ENCODE measurements around the gene CFAP46. TPM values are rescaled to one million over a fixed set of nuclear protein-coding genes. Genes with fewer than 3 reads are reported as not detected.

CFAP46 gene
- total RNA-seq, 1 experiment from 2014 or later: 1.6 TPM

DNA sequence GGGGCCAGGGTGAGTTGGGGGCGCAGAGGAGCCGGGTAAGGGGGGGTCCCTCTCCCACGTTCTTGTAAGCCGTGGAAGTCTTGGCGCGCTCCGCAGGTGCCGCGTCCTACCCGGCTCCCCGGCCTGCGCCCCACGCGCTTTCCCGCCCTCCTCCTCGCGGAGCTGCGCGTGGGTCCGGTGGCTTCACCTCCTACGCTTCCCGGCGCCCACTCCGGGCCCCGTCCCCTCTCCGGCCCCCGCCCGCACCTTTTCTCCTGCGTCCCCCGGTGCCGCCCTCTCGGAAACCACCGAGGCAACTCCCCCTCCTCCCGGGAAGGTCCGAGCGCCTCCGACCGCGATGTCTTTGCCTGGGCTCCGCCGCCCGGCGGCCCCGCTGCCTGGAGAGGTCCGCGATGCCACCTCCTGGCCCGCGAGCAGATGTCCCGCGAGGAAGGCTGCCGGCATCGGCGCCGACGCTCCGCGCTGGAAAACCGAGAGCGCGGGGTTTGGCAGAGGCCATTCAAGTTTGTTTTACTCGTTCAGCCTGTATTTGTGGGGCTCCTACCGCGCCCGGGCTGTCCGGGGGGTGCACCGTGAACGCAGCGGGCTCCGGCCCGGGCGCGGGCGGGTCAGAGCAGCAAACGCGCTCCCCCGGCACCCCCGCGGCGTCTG, 154.1 kb downstream of the CFAP46 start:
- Histone ChIP-seq H3K27ac (ENCODE audit: low read length) (no peak overlapping the region), H3K36me3 (ENCODE audit: control insufficient read depth, insufficient read depth, low read length) (no peaks in the 10 kb centered on the region), H3K4me1 (ENCODE audit: control insufficient read depth, insufficient read depth, low read length) (peaks cover 7% of the 10 kb centered on the region; the same call in 1 of the 2 replicates), H3K4me3 (ENCODE audit: low read depth in 2 of 2, low read length in 2 of 2) (peak overlapping the region; percentile 34 to 48), H3K9me3 (ENCODE audit: control insufficient read depth, insufficient read depth, low read depth, low read length) (no peaks in the 10 kb centered on the region), H3K27me3 (ENCODE audit: control insufficient read depth, insufficient read depth, low read length) (no peaks in the 10 kb centered on the region; the same call in 1 of the 2 replicates)
- ATAC-seq: peak; percentile 66
- ChIA-PET CTCF (no interaction called here), POLR2A (no interaction called here)
- TF ChIP-seq TCF7L2 (IDR thresholded peaks at IDR 0.05; ENCODE audit: low read depth, low read length) (no peak), SIN3A (IDR thresholded peaks at IDR 0.05; ENCODE audit: borderline replicate concordance, insufficient read depth, low read depth, low read length) (no peak), POLR2AphosphoS5 (IDR thresholded peaks at IDR 0.05; ENCODE audit: low read depth, low read length) (no peak), REST (IDR thresholded peaks at IDR 0.05; ENCODE audit: insufficient read depth in 1 of 2, low read depth in 2 of 2, low read length in 1 of 2) (no peak)
- TF ChIP-seq, protein P1, sequence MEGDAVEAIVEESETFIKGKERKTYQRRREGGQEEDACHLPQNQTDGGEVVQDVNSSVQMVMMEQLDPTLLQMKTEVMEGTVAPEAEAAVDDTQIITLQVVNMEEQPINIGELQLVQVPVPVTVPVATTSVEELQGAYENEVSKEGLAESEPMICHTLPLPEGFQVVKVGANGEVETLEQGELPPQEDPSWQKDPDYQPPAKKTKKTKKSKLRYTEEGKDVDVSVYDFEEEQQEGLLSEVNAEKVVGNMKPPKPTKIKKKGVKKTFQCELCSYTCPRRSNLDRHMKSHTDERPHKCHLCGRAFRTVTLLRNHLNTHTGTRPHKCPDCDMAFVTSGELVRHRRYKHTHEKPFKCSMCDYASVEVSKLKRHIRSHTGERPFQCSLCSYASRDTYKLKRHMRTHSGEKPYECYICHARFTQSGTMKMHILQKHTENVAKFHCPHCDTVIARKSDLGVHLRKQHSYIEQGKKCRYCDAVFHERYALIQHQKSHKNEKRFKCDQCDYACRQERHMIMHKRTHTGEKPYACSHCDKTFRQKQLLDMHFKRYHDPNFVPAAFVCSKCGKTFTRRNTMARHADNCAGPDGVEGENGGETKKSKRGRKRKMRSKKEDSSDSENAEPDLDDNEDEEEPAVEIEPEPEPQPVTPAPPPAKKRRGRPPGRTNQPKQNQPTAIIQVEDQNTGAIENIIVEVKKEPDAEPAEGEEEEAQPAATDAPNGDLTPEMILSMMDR (IDR thresholded peaks at IDR 0.05): peak; percentile 79
- no TSS peak for BruUV-seq (replicated peaks)
- intact Hi-C loops (cut with micrococcal nuclease; ENCODE audit: unreplicated experiment): loop anchor here (5.0 kb wide), 1 partner anchor 126 kb away; no protein-coding TSS in a partner anchor
- no peak for DNase-seq (ENCODE audit: low read depth, low spot score)
- in situ Hi-C loops (cut with HindIII; ENCODE audit: low pct_unique_long_range_greater_than_20kb, low sequenced_read_pairs): no loop called here

DNA sequence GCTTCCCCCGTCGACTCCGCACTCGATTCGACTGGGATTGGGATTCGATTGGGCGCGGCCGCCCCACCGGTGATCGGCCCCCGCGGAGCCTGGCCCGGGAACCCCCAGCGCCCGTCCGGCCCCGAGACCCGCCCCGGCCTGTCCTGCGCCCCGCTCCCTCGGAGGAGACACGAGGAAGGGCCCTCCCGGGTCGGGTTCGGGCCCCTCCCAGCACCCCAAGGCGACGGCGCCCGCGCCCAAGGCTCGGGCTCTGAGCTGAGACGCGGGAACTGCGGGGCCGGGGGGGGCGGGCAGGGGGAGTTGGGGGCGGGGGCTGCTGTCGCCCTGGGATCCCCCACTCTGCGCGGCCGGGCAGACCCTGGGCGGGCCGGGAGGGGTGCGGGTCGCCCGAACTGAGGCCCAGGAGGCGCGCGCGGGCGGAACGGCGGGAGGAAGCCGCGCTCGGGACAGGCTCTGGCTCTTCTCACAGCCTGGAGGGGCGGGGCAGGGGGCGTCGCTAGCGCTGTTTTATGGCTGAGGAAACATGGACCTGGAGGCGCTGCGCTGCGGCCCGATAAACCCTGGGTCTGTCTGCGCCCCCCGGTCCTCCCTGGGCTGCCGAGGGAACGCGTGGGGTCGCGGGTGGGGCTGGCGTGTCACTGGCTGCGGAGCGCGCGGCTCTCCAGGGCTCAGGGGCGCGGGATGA, 154.7 kb downstream of the CFAP46 start:
- CTCF ChIA-PET: interaction anchor here (0.6 kb wide), 1 partner anchor 133 kb away, joined by 7 read pairs; no protein-coding TSS in a partner anchor
- DNase-seq (ENCODE audit: low read depth, low spot score): no peak
- Histone ChIP-seq H3K27me3 (ENCODE audit: control insufficient read depth, insufficient read depth, low read length) (no peaks in the 10 kb centered on the region; the same call in 1 of the 2 replicates), H3K4me3 (ENCODE audit: low read depth in 2 of 2, low read length in 2 of 2) (peak overlapping the region; percentile 34 to 51), H3K27ac (ENCODE audit: low read length) (no peak overlapping the region), H3K4me1 (ENCODE audit: control insufficient read depth, insufficient read depth, low read length) (peaks cover 7% of the 10 kb centered on the region; the same call in 1 of the 2 replicates), H3K9me3 (ENCODE audit: control insufficient read depth, insufficient read depth, low read depth, low read length) (no peaks in the 10 kb centered on the region), H3K36me3 (ENCODE audit: control insufficient read depth, insufficient read depth, low read length) (no peaks in the 10 kb centered on the region)
- no peak for TF ChIP-seq REST (IDR thresholded peaks at IDR 0.05; ENCODE audit: insufficient read depth in 1 of 2, low read depth in 2 of 2, low read length in 1 of 2)
- TF ChIP-seq, protein P1 (IDR thresholded peaks at IDR 0.05): no peak
- BruUV-seq (replicated peaks): no TSS peak
- POLR2A ChIA-PET: no interaction called here
- intact Hi-C loops (cut with micrococcal nuclease; ENCODE audit: unreplicated experiment) (loop anchor here (5.0 kb wide), 1 partner anchor 125 kb away; no protein-coding TSS in a partner anchor), in situ Hi-C loops (cut with HindIII; ENCODE audit: low pct_unique_long_range_greater_than_20kb, low sequenced_read_pairs) (no loop called here)
- ATAC-seq: peak; percentile 74

Measured in Panc1 (cell line).